MM.1S (cell line): ENCODE measurements around the gene STX1B.

Experiments used
- EZH2 ChIP-seq: fragments of 300-600 bp; sonication (generic); optimal IDR thresholded peaks from 2 replicates; pipeline ENCODE3; 2017; ENCODE audit warnings: low read depth, mild to moderate bottlenecking, antibody characterized with exemption, low read length, mixed read lengths
- TF ChIP-seq, protein P1 (sequence below): fragments of 300-600 bp; sonication (generic); IDR thresholded peaks from 2 replicates; pipeline ENCODE4 v1.5.1; 2016; ENCODE audit warnings: antibody characterized with exemption, low read length, mixed read lengths

DNA sequence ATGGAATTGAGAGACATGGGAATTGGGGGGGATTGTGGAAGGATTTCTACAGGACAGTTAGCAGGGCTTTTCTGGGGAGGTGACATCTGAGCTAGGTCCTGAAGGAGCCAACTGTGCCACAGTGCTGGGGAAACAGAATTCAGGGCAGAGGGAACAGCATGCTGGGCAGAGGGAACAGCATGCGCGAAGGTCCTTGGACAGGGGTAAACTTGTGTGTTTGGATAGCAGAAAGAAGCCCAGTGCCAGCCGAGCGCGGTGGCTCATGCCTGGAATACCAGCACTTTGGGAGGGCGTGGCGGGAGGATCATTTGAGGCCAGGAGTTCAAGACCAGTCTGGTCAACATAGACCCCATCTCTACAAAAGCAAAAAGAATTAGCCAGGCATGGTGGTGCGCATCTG is 3.8 kb downstream of the STX1B start:
- TF ChIP-seq, protein P1, sequence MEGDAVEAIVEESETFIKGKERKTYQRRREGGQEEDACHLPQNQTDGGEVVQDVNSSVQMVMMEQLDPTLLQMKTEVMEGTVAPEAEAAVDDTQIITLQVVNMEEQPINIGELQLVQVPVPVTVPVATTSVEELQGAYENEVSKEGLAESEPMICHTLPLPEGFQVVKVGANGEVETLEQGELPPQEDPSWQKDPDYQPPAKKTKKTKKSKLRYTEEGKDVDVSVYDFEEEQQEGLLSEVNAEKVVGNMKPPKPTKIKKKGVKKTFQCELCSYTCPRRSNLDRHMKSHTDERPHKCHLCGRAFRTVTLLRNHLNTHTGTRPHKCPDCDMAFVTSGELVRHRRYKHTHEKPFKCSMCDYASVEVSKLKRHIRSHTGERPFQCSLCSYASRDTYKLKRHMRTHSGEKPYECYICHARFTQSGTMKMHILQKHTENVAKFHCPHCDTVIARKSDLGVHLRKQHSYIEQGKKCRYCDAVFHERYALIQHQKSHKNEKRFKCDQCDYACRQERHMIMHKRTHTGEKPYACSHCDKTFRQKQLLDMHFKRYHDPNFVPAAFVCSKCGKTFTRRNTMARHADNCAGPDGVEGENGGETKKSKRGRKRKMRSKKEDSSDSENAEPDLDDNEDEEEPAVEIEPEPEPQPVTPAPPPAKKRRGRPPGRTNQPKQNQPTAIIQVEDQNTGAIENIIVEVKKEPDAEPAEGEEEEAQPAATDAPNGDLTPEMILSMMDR: no peak
- TF ChIP-seq EZH2: no peak
